HG03097 (cell line): ENCODE data around the gene RNF38.
"Not testable (repeated sequence)": the region's sequence is repeated elsewhere in the genome, so short reads cannot be mapped to it uniquely, and the experiment has no call there.

Source experiments
- ATAC-seq: cut with Tn5 transposase; IDR thresholded peaks from one replicate; pipeline ENCODE4 v1.9.1; 2021; ENCODE audit not compliant: unreplicated experiment, low FRiP score

Gene RNF38

GRCh38 chr9:36409076-36409475, 9.0 kb upstream of the RNF38 start:
- not testable (repeated sequence) for ATAC-seq

GRCh38 chr9:36407122-36407723, 7.2 kb upstream of the RNF38 start:
- ATAC-seq, result no peak

- no peak for ATAC-seq
Measured at GRCh38 chr9:36402536-36402935, 2.5 kb upstream of the RNF38 start.

- no peak for ATAC-seq
Measured at GRCh38 chr9:36401897-36402480, 1.9 kb upstream of the RNF38 start.

- ATAC-seq, result peak; percentile 48
Measured at GRCh38 chr9:36401164-36401740, 1.2 kb upstream of the RNF38 start.

- ATAC-seq, result peak; percentile 55
Measured at GRCh38 chr9:36400332-36401163, 479 bp upstream of the RNF38 start.

GRCh38 chr9:36398745-36399144, 1.3 kb downstream of the RNF38 start:
- no peak for ATAC-seq

- no peak for ATAC-seq
Measured at GRCh38 chr9:36396985-36397384, 3.1 kb downstream of the RNF38 start.

GRCh38 chr9:36392489-36392888, 7.6 kb downstream of the RNF38 start:
- ATAC-seq, result no peak

- no peak for ATAC-seq
Measured at GRCh38 chr9:36389590-36389989, 10.5 kb downstream of the RNF38 start.

GRCh38 chr9:36386396-36386965, 13.6 kb downstream of the RNF38 start:
- ATAC-seq, result not testable (repeated sequence)

- no peak for ATAC-seq
Measured at GRCh38 chr9:36382484-36382883, 17.6 kb downstream of the RNF38 start.

- ATAC-seq, result no peak
Measured at GRCh38 chr9:36364577-36364976, 35.5 kb downstream of the RNF38 start.

GRCh38 chr9:36363448-36363847, 36.6 kb downstream of the RNF38 start:
- ATAC-seq, result no peak

GRCh38 chr9:36358486-36358885, 41.6 kb downstream of the RNF38 start:
- no peak for ATAC-seq

GRCh38 chr9:36357639-36358038, 42.4 kb downstream of the RNF38 start:
- ATAC-seq, result no peak

GRCh38 chr9:36346569-36346968, 53.5 kb downstream of the RNF38 start:
- ATAC-seq, result no peak

GRCh38 chr9:36345103-36345846, 54.8 kb downstream of the RNF38 start:
- no peak for ATAC-seq

GRCh38 chr9:36341936-36342577, 58.0 kb downstream of the RNF38 start:
- ATAC-seq, result no peak

GRCh38 chr9:36337865-36338264, 62.2 kb downstream of the RNF38 start:
- no peak for ATAC-seq
